DMS153 (cell line): ENCODE measurements around the gene RNU1-4.
"Not testable (repeated sequence)": the region's sequence is repeated elsewhere in the genome, so short reads cannot be mapped to it uniquely, and the experiment has no call there.

Experiments used
- DNase-seq: peaks from one replicate; lab custom pipeline; 2025; lab: John Stamatoyannopoulos, UW

The RNU1-4 gene

DNA sequence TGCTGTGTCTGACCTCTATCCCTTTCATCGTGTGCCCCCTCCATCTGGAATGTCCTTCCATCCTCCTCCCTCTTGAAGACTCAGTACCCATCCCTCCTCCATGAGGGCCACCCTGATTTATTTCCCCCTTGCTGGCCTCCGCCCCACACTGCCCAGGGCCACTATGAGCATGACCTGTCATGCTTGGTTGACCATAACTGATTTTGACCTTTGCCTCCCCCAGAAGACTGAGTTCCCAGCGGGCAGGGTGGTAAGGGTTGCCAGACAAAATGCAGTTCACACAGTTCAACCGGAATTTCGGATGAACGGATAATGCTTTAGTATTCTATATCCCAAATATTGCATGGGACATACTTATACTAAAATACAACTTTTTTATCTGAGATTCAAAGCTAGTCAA, 31.6 kb upstream of the RNU1-4 start:
- DNase-seq = not testable (repeated sequence)

DNA sequence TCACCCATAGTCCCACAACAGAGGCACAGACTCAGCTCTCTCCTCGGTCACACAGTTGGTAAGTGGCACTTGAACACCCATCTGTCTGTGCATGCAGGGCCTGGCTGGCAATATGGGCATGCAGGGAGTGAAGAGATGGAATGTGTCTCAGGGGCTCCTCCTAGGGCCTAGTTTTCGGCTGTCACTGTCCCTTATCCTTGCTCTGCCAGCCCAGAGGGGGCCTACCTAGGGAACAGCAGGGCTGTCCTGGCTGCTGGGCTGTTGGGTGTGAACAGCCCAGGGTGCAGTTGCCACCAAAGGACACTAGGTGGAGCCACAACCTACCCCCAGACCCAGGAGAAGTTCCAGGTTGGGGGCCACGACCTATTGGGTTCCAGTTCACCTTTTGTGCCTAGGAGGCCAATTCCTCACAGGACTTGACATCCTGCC, 30.6 kb upstream of the RNU1-4 start:
- not testable (repeated sequence) for DNase-seq

DNA sequence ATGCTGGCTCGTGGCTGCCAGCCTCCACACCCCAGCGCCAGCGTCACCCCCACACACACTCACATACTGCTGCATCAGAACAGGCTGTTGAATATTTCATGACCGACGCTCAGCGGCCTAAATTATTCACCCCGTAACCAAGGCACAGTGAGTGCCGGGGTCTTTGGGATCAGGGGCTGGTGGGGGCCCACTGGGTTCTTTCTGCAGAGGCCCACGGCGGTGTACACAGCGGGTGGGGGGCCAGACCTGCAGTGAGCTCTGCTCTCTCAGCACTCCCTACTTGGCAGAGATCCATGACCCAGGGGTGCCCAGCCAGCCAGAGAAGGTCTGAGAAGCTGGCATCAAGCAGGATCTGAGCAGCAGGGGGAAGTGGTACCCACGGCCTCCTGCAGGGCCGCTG, 29.7 kb upstream of the RNU1-4 start:
- DNase-seq = not testable (repeated sequence)

DNA sequence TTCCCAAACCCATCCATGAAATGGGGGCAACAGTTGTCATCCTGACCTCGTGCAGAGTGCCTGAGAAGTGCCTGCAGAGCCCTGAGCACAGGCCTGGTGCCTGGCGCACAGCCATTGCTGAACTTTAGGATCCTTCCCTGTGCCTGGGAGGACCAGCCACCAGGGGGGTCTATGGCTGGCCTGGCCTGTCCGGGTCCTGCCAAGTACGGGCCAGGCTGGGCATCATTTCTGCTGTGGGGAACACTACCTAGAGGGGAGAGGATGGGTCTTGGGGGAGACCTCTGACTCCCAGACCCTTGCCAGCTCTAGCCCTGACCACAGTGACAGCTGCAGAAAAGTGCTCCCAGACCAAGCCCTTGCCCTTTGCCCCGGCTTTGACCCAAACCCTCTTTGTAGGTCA, 28.2 kb upstream of the RNU1-4 start:
- DNase-seq = not testable (repeated sequence)

DNA sequence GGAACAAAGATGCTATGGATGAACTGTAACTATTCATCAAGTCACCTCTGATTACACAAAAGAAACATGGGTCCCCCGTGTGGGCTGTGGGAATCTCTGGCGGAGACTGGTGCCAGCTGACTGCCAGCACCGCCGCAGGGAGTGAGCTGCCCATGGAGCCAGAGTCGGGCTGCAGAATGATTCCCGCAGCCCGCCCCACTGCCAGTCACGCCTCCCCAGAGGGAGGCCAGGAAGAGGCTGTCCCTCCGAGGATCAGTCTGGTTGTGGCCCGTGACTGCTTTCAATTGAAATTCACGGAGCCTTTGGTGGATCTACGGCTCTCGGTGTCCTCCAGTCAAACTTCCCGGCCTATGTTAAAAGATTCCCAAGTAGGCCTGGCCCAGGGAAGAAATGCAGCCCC, 27.7 kb upstream of the RNU1-4 start:
- DNase-seq = not testable (repeated sequence)

DNA sequence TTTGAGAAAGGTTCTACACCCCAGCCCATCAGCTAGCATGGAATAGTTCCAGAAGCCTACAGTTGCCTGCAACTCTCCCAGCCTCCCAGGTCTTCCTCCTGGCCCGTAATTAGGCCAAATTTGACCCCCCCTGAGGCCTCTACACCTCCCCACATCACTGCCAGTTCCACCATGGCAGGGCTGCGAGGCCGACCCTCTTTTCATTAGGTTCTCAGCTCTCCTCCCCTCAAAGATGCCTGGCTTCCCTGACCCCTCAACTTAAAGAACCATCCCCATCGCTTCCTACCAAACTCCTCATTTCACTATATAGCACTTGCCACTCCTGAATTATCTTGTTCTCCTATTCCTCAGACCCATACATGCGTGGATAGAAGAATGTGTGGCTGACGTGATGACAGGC, 27.3 kb upstream of the RNU1-4 start:
- not testable (repeated sequence) for DNase-seq

DNA sequence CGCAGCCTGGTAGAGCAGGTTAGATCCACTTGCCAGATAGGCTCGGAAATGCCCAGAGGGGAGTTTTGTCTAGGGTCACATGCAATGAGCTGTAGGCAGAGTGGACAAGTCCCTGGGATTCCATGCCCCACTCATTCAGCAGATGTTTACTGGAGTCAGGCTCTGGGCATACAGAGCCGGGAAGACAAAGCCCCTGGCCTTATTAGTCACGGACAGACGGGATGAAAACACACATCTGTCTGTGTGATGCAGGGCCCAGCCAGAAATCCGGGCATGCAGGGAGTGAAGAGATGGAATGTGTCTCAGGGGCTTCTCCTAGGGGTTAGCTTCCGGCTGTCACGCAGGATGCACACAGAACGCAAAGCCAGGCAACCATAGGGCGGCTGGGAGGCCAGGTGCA, 26.8 kb upstream of the RNU1-4 start:
- not testable (repeated sequence) for DNase-seq

DNA sequence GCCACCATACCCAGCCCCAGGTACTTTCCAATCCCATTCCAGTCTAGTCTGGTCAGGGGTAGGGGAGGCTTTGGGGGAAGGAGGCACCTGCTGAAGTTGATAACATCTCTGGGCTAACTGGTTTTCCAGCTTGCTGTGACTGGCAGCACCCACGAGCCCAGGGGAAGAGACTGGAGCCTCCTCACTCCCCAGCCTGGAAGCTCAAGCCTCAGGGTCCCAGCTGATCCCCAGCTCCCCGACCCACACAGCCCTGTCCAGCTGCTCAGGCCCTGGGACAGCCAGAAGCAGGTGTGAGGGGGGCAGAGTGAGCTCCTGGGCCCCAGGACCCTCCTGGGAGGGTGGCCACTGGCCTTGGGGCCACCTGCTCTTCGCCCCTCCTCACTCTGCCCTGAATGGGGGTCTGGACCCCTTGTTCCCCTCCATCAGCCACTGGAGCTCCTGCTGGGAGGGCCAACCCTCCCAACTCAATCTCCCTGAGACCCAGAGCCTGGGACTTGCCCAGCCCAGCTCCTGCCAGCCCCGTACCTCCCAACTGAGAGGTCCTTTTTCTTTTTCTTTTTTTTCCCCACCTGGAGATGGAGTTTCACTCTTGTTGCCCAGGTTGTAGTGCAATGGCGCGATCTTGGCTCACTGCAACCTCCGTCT, 23.5 kb upstream of the RNU1-4 start:
- no peak for DNase-seq

DNA sequence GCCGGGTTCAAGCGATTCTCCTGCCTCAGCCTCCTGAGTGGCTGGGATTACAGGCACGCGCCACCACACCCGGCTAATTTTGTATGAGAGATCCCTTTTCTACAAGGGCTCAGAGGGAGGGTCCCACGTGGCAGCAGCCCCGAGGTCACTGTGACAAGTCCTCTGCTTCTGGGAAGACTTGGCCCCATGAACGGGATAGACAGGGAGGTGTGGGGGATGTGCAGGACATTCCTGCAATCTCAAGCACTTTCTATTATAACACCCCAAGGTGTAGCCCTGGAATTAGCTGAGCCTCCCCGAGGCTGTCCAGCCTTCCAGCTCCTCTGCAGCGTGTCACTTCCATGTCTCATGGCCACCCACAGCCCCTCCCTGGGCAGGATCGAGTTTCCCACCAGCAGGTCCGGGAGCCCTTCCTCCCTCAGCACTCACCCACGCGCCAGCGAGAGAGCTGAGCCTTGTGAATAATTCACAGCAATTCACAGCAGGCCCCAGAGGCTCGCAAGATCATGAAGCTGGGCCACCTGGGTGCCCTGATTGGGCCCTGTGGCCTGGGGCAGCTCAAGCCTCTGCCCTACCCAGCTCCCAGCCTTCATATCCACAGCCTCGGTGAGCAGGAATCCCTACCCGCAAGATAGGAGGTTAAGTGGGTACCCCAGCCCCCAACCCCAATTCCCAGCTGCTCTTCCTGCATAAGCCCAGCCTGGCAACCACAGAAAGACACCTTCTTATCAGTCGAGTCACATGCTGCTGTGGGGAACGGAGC, 22.8 kb upstream of the RNU1-4 start:
- no peak for DNase-seq

DNA sequence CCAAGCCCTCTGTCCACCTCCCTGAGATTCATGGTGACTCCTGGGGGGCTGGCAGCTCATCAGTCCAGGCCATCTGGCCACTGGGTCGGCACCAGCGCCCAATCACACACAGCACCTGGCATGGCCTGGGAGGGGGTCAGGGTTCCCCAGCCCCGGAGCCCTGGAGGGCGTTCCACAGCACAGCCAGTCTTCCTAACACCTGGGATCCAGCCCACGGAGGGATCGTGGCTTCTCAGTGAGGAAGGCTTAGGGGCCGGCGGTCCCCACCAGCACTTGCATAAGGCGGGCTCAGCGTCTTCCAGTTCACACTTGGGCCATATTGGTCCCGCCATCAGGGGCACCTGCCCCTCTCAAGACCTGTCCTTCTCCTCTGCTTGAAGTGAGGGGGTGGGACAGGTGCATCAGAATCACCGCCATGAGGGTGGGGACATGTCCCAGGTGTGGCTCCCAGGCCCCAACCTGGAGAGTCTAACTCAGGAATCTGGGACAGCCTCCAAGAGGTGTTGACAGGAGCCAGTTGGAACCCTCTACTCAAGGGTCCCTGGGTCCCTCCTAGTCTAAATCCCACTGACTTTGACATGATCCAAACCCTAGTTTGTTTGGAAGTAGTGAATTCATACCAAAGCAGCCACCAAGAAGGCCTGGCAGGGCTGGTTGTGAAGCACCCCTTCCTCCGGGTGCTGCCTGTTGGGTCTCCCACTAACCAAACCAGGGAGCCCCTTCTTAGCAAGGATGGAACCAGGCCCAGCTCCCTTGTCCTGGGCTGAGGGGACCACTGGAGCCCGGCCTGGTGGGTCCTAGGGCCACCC, 22.0 kb upstream of the RNU1-4 start:
- not testable (repeated sequence) for DNase-seq

DNA sequence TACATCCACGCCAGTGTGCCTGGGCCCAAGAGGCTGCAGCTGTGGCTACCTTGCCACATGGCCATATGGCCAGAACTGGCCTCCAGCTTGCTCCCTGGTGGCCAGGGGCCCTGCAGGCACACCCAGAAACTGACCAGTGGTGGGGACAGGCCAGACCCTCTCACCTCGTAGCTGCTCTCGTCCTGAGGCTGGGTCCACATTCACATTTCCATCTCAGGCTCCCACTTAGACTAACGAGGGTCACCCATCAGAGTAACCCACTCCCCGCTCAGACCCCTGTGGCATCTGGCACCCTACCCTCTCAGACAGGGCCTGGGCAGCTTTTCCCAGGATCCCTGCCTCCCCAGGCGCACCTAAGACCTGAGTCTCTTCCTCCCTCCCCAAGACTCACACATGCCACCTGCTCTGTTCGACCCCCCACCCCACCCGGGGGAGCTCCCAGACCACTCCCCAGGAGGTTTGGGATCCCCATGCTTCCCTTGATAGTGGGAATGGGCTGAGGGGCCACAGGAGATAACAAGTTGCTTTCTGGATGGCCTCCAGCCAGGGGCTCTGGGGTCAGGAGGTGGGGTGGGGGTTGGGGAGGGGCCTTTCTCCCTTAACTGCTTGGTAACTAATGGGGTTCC, 21.3 kb upstream of the RNU1-4 start:
- no peak for DNase-seq

DNA sequence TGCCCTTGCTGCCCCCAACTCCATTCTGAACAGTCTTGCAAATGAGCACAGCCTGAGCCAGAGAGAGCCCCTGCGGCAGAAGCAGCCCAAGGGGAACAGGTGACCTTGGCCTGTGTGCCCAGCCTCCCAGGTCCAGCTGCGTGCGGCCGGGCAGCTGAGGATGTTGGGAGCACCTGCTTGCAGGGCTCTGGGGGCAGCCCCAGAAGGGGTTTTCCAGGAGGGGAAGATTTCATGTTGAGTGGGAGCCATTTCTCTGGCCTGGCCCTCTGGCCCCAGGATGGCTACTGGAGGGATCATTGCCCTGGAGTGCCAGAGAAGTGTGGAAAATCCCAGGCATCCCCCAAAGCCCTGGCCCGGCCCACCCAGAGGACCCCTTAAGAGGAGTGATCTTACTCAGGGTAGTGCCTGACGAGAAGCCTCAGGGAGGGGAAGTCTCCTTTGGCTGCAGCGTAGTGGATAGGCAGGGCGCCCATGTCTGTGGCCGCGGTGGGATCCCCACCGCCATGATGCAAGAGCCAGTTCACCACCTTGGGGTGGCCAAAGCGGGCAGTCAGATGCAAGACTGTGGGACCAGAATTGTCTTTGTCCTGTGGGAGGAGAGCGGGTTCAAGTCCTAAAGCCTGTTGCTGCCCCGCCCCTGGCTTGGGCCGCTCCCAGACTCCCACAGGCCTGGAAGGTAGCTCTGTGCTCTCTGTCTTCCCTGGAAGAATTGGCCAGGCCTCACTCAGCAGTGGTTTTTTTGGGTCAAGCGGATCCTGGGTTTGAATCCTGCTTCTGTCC, 20.6 kb upstream of the RNU1-4 start:
- DNase-seq = no peak

DNA sequence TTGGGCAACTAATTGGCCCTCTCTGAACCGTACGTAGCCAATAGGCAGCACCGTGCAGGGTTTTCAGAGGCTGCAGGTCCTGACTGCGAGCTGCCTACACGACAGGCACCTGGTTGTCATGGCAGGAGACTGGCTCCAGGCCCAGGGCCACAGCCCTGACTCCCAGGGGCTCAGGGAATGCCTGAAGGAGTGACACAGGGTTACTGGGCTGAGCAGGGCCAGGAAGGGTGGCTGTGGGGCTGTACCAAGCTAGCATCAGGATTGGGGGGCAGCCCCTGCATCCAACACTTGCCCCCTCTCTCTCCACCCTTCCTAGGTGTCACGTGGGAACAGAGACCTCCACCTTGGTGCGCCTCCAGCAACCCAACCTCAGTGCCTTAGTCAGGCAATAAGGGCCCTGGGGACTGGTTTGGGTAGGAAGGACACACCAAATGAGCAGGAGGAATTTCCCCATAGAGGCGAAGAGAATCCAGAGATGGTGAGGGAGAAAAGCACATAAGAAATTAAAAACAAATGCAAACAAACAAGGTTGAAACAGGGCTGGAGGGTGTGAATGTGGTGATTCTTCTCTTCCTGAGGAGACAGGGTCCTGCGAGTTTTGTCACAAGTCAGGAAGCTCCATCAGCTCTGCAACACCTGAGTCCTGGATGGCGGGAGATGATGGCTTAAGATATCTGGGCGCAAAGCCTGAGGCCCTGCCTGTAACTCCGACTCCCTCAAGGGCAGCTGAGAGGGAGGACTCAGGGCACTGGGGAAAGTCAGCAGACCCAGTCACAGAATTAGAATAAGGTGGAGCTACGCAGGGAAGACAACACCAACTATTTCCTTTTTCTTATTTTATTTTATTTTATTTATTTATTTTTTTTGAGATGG, 19.7 kb upstream of the RNU1-4 start:
- DNase-seq = no peak

DNA sequence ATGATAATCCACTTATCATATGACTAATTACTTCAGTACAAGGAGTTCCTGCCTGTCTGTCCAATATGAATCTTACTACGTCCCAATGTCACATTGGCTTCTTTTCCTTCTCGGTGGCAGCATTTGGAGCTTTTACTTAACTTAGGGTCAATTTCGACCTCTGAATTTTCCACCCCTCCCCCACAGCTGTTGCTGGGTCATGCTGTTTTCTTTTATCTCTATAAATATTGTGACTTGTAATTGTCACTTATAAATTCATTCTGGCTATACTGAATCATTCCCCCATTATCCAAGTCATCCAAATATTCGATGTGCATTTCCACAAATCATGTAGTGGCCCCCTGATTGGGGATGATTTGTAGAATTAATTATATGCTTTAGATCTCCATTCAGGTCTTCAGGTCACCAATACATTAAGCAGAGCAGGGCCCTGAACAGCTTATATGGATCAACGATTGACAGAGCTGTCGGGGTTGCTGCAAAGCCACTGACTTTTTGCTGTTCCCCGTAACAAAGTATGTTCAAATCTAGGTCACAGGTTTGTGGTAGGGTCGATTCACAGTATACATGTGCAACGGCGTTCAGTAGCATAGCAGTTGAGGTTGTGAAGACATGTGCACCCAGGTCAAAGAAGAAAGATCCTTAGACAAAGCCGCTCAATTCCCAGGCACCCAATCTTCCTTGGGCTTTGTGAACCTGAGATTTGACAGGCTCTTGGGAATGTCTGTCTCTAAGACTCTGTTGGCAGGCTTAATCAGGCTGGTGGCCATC, 18.3 kb upstream of the RNU1-4 start:
- no peak for DNase-seq

DNA sequence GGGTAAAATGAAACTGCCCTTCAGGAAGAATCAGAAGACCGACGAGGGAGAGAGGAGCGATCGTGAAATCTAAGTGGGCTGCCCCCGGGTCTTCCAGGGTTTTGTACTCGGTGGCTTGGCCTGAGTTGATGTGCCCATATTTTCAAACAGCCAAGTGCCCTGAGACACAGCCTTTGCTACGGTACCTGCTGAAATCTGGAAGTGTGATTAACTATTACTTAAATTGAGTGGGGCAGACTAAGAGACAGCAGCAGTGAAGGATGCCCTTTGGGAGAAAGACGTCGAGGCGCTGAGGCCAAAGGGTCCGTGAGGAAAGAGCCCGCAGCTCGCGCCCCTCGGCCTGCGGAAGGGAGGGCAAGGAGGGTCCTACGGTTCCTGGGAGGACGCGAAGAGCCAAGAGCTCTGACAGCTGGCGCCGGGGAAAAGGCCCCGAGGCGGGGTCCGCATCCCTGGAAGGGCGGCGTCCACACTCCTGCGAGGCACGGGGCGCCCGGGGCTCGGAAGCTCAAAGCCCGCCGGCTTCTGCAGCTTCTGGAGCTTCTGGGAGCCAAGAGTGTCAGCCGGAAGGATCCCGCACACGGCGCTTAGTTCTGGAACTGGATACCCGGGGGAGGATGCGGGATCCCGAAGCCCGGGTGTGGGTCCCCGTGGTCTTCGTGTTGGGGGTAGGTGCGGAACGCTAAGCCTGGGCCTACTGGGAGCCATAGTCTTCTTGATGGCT, 15.4 kb upstream of the RNU1-4 start:
- no peak for DNase-seq

DNA sequence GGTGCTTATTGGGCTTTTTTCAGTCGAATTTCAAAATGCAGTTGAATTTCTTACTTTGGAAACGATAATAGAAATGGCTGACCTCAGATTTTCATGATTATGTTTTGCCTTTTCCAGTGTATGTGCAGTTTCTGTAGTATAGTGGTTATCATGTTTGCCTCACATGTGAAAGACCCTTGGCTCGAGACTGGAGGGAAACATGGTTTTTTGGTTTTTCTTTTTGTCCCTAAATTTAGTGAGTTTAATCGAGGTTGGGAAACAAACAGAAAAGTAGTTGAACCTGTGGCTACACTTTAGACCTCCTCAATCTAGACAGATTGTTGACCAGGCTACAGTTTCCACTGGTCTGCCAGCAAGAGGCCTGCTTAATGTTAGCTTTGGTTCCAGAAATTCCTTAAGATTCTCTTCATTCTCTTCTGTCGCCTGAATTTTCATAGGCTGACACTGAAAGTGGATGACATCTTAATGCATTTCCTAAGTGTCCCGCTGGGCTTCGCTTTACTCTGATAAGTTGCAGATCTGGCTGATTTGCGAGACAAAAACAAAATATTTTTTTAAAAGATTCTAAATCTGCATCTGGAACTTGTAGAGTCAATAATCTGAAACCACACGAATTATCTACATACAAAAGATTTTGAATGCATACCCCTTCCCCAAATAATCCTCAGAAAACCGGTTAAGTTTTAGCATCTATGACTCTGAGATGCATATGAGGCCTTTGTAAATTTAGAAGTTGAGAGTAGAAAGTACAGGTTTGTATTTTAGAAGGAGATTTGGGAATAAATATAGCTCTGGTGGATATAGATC, 14.7 kb upstream of the RNU1-4 start:
- not testable (repeated sequence) for DNase-seq

DNA sequence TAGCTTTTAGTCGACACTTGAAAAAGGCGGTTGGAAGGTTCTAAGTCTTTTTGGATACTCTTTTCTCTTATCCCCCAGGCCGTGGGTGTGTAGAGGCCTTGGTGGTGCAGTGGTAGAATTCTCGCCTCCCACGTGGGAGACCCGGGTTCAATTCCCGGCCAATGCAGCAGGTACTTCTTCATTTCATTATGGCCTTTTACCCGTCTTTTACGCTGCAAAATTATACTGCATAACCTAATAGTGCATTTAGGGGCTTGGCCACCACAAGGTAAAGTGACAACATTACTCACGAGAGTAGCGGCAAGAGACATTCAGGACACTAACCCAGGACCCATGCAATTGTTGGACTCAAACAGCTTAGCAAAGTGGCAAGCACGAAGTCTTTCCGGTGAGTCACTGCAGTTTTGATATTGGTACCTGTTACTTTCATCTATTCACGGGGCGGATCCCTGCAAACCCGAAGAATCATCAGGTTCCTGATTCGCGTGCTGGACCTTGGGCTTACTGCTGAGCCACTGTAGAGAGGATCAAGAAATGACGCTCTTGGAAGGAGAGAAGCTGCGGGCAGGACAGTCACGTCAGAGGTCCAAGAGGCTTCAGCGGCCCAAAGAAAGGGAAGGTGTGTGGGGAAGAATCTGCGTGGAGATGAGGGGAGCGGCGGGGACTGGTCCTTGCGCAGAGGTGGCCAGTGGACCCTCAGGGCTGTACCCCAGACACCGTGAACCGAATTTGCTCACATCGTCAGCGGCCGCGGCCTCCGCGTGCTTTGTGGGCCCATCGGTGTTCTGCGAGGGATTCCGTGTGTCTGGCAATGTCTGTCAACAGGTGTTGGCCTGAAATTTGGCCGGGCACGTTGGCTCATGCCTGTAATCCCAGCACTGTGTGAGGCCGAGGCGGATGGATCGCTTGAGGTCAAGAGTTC, 12.9 kb upstream of the RNU1-4 start:
- DNase-seq = peak; percentile 49
